SJSA1 (cell line): ENCODE results near the gene SYPL2. TPM values are rescaled to one million over a fixed set of nuclear protein-coding genes. Genes with fewer than 3 reads are reported as not detected.

ENCODE experiments used
- DNase-seq, 2 experiments: peaks; one replicate each; pipeline ENCODE4 v3.0.0-alpha.2; 2015 to 2020; ENCODE audit warnings: low spot score in 2 of 2, low read depth in 1 of 2
- H3K27ac ChIP-seq: fragments of 250-450 bp; sonication (Bioruptor Pico); 2 replicates; pipeline ENCODE4 v1.5.1; 2020; ENCODE audit warnings: mild to moderate bottlenecking, moderate library complexity
- H3K27me3 ChIP-seq: fragments of 250-450 bp; sonication (Bioruptor Pico); replicated peaks from 2 replicates; pipeline ENCODE4 v1.5.1; 2020; ENCODE audit warnings: mild to moderate bottlenecking, moderate library complexity
- H3K36me3 ChIP-seq: fragments of 250-450 bp; sonication (Bioruptor Pico); 2 replicates; pipeline ENCODE4 v1.5.1; 2020; ENCODE audit warnings: mild to moderate bottlenecking
- H3K4me1 ChIP-seq: fragments of 250-450 bp; sonication (Bioruptor Pico); replicated peaks from 2 replicates; pipeline ENCODE4 v1.6.1; 2021; ENCODE audit warnings: mild to moderate bottlenecking
- H3K4me3 ChIP-seq: fragments of 250-450 bp; sonication (Bioruptor Pico); 2 replicates; pipeline ENCODE4 v1.5.1; 2020; ENCODE audit warnings: mild to moderate bottlenecking
- H3K9me3 ChIP-seq: fragments of 250-450 bp; sonication (Bioruptor Pico); replicated peaks from 2 replicates; pipeline ENCODE4 v1.5.1; 2020; ENCODE audit warnings: mild to moderate bottlenecking
- total RNA-seq: library from RNA; depleted of rRNA; stranded (reverse); fragments of >200 nt; shearing (Covaris generic); gene quantifications from 2 replicates; pipeline ENCODE4 v1.2.3, GENCODE V29; 2014

Gene SYPL2
- total RNA-seq, 1 experiment from 2014 or later: 0.11 TPM

DNA sequence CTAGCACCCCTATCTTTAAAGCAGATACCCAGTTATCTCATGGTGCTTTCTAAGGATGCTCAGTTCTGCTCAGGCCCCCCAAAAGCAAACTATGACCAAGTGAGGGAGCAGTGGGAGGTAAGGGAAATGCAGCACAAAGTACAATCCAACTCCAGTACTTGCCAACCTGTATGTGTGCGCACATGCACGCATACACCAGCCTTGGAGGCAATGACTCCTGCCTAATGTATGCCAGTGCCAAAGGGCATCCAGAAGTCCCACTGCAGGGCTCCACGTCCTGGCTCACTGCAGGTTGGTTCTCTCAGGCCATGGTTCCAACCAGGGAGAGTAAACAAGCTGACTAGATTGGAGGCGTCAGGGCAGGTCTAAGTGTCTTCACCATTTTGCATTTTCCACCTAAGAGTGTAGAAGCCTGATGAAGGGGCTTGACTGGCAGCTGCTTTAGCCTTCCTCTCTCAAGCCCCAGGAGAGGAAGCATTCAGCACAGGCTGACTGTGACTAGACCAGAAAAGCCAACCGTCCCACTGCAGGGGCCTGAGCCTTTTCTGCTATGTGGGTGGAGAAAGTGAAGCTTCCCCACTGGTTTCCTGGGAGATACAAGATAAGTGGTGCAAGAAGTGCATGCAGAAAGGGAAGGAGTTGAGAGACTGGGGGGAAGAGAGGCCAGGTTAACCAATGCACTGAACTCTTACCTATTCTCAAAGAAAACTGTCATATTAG lies 35.5 kb downstream of the SYPL2 start:
- no peaks in the 10 kb centered on the region for H3K27me3 ChIP-seq
- H3K36me3 ChIP-seq: peaks cover 17% of the 10 kb centered on the region
- no peak overlapping the region for H3K4me3 ChIP-seq
- peaks cover 3% of the 10 kb centered on the region; the same call in 1 of the 2 replicates for H3K4me1 ChIP-seq
- no peak overlapping the region for H3K27ac ChIP-seq
- no peaks in the 10 kb centered on the region for H3K9me3 ChIP-seq
- DNase-seq: no peak

DNA sequence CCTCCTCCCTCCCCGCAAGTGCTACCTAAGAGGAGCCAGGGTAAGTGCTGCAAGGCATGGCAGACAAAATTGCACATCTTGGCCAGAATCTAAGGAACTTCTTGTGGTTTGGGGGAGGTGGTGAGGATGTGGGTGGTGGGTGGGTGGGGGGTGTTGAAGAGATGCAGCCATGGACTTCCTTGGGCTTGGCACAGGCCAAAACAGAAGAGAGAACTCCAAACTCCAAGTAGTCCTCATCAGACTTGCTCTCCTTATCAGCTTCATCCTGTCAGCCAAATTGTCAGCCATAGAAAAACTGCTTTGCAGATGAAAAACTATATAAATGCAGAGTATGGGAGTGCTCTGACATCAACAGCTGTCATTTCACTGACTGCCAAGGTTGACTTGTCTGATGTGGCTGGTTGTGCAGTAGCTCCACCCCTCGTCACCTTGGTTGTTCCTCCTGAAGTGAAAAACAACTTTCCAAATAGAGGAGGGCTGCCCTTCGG lies 36.1 kb downstream of the SYPL2 start:
- no peak overlapping the region for H3K27ac ChIP-seq

DNA sequence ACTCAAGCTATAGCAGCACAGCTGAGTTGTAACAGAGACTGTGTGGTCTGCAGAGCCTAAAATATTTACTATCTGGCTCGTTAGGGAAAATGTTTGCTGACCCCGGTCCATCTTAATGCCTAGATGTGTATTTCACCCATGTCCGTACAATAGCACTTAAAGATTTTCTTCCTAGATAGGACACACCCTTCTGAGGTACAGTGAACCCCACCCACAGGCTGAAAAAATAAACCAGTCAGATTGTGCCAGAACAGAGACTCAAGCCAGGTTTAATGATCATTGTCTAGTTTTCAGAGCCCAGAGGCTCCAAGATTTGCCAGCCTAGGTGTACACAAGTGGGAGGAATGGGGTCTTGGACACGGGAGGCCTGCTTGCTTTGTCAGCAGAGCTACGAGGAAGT lies 37.6 kb downstream of the SYPL2 start:
- Histone ChIP-seq H3K27me3 (peaks cover 1% of the 10 kb centered on the region; the same call in 1 of the 2 replicates), H3K36me3 (peaks cover 9% of the 10 kb centered on the region), H3K9me3 (no peaks in the 10 kb centered on the region), H3K4me3 (no peak overlapping the region), H3K4me1 (peaks cover 3% of the 10 kb centered on the region; the same call in 1 of the 2 replicates), H3K27ac (no peak overlapping the region)
- no peak for DNase-seq

More for the DNA sequence above, 36.1 kb downstream of the SYPL2 start:
- H3K9me3 ChIP-seq: no peaks in the 10 kb centered on the region
- no peak overlapping the region for H3K4me3 ChIP-seq
- peaks cover 3% of the 10 kb centered on the region; the same call in 1 of the 2 replicates for H3K4me1 ChIP-seq
- no peaks in the 10 kb centered on the region for H3K27me3 ChIP-seq
- no peak for DNase-seq
- peaks cover 17% of the 10 kb centered on the region for H3K36me3 ChIP-seq

DNA sequence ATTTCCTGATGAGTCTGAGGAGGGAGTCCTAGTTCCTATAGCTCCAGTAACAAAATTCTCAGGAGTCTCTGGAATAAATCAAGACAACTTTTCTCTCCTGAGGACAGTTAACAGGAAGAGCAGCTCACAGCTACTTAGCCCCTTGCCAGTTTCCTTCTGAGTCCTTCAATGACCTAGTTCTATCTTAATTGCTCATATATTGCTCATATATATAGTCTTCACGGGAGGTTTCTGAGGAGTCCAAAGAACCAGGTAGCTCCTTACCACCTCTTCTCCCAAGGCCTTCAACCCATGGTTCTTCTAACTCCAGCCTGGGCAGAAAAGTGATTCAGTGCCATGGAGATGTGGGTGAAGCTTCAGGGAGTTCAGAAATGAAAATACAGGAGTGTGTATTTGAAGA lies 38.6 kb downstream of the SYPL2 start:
- Histone ChIP-seq H3K9me3 (no peaks in the 10 kb centered on the region), H3K27me3 (peaks cover 9% of the 10 kb centered on the region), H3K36me3 (0 out of 2 replicates have a peak, but pooled peaks cover under 1% of the 10 kb centered on the region), H3K4me1 (peaks cover 8% of the 10 kb centered on the region), H3K4me3 (no peak overlapping the region), H3K27ac (no peak overlapping the region)
- DNase-seq: no peak

DNA sequence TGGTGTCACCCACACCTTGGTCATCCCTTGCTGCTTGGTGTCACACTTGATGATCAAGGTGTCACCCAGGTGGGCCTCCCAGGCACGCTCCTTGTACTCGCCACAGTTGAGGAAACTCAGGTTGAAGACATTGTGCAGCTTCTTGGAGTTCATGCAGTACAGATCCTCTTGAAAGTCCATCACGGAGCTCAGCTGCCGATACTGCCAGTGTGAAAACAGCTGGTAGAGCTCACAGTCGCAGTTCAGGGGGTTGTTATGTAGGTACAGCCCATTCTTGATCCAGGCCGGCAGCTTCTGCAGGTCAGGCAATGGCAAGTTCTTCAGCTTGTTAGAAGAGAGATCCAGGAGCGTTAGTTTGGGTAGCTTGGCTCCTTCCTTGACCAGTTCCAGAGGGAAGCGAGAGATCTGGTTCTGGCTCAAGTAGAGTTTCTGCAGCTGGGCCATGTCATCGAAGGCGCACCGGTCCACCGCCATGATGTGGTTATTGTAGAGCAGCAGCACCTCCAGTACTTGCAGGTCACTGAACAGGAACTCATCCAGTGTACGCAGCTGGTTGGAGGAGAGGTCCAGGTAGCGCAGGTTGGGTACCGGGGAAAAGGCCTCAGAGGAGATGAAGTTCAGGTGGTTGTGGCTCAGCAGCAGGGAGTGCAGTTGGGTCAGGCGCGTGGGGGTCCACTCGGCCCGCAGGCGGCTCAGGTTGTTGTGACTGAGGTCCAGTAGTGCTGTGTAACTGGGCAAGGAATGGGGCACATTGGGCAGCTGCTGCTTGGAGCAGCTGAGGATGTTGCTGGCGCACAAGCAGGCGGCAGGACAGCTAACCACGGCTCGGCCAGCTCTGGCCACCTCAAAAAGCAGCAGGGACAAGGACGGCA lies 41.9 kb downstream of the SYPL2 start:
- DNase-seq: no peak
- H3K27me3 ChIP-seq: peaks cover 26% of the 10 kb centered on the region
- peaks cover 10% of the 10 kb centered on the region for H3K4me1 ChIP-seq
- H3K9me3 ChIP-seq: no peaks in the 10 kb centered on the region; the same call in 1 of the 2 replicates
- no peak overlapping the region for H3K27ac ChIP-seq
- H3K36me3 ChIP-seq: no peaks in the 10 kb centered on the region
- H3K4me3 ChIP-seq: no peak overlapping the region

DNA sequence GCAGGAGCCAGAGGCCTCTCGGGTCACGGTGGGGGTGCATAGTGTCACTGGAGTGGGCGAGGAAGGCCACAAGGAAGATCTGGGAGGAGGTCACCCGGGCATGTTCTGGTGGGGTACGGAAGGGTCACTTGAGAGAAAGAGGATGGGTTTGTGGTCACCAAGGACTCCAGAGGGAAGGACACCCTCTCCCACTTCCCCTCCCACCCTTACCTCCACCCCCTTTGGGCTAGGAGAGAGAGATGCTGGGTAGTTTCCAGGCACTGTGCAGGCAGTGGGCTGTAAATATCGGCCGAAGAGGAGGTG lies 42.5 kb downstream of the SYPL2 start:
- H3K4me3 ChIP-seq: no peak overlapping the region
- DNase-seq: no peak

DNA sequence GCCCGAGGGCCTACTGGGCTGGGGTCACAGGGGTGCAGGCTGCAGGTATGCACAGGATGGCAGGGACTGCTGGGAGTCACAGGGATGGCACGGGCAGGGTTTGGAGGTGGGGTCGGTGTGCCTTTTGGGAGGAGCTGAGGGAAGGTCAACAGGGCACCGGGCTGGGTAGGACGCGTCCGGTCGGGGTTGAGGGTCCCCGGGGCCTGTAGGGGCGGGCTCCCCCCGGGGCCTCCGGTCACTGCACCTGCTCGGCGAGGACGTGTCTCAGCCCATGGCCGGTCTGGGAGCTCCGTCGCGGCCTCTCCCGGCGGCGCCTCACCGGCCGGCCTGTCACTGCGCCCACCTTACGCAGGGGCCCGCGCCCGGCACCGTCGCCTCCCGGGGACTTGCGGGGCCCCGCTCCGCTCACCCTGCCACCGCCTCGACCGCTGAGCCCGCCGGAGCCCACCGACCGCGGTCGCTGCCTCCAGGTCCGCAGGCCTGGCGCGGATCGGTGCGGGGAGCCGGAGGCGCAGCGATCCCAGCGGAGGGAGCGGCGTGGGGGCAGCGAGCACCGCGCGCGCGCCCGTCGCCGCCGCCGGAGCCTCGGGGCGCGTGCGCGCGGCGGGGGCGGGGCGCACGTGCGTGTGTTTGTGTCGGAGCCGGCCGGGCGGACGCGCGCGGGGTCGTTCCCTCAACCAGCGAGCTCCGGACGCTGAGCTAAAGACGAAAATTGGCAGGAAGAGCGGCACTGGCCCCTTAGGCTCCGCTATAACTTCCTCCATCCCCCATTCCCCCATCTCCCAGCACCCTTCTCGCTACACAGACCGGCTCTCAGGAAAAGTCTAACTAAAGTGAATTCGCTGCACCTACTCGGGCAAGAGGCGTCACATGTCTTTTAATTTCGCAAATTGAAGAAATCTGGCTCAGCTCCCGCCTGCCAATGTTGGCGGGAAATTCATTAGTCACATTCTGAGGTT lies 43.1 kb downstream of the SYPL2 start, which contains the start of gene AMIGO1:
AMIGO1 (minus strand) TSS at position 552 of the 959 bp plus-strand sequence. CDS start 815 bp downstream, outside the sequence.
- no peaks in the 10 kb centered on the region; the same call in 1 of the 2 replicates for H3K9me3 ChIP-seq
- H3K36me3 ChIP-seq: no peaks in the 10 kb centered on the region
- peaks cover 10% of the 10 kb centered on the region for H3K4me1 ChIP-seq
- no peak within 1 kb of the TSS for H3K27ac ChIP-seq
- peak within 1 kb of the TSS; percentile 64 for H3K4me3 ChIP-seq
- peaks cover 26% of the 10 kb centered on the region for H3K27me3 ChIP-seq
- peak in 1 of 2 experiments; percentile 28 for DNase-seq

More for the DNA sequence above, 42.5 kb downstream of the SYPL2 start:
- peaks cover 26% of the 10 kb centered on the region for H3K27me3 ChIP-seq
- H3K4me1 ChIP-seq: peaks cover 10% of the 10 kb centered on the region
- no peak overlapping the region for H3K27ac ChIP-seq
- H3K9me3 ChIP-seq: no peaks in the 10 kb centered on the region; the same call in 1 of the 2 replicates
- no peaks in the 10 kb centered on the region for H3K36me3 ChIP-seq

DNA sequence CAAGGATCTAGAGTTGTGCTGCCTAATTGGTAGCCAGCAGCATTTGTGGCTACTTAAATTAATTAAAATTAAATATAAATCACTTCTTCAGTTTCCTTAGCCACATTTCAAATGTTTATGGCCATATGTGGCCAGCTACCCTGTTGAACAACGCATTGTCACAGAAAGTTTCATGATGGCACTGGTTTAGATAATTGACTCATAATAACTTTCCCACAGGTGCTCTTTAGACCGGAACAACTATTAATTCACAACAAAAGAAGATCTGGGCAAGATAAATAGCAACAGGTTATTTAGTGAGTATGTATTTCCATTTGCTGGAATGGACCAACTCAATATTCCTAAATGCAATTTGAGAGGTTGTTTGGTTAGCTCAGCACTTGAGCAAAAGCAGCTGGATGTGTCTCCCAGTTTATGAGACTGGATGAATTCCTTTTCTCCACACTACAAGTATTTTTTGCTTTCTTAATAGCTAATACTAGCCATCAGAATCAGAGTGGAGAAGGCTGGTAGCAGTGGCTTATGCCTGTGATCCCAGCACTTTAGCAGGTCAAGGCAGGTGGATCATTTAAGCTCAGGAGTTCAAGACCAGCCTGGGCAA lies 46.9 kb downstream of the SYPL2 start:
- Histone ChIP-seq H3K4me1 (peaks cover 10% of the 10 kb centered on the region), H3K27ac (no peak overlapping the region), H3K4me3 (no peak overlapping the region), H3K27me3 (peaks cover 26% of the 10 kb centered on the region), H3K36me3 (no peaks in the 10 kb centered on the region), H3K9me3 (no peaks in the 10 kb centered on the region; the same call in 1 of the 2 replicates)
- no peak for DNase-seq

DNA sequence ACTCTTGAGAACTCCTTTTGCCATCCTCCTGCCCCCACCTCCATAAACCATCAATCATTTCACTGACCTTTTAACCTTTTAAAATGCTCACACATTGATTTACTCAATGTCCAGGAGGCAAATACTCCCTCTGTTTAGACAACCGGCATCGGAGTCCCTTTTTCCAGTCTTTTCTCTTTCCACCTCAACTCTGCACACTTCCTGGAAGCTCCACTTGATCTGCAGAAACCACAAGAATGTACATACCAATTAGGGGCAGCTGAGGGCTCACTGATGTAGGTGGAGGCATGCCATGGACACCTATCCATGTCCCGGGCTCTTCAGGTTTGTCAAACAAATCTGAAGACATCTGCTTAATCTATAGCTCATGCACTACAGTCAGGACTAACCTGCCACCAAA lies 48.5 kb downstream of the SYPL2 start:
- H3K9me3 ChIP-seq: no peaks in the 10 kb centered on the region; the same call in 1 of the 2 replicates
- no peak overlapping the region for H3K4me3 ChIP-seq
- no peak for DNase-seq
- peaks cover 3% of the 10 kb centered on the region for H3K4me1 ChIP-seq
- H3K27me3 ChIP-seq: peaks cover 18% of the 10 kb centered on the region
- no peaks in the 10 kb centered on the region for H3K36me3 ChIP-seq
- H3K27ac ChIP-seq: no peak overlapping the region

DNA sequence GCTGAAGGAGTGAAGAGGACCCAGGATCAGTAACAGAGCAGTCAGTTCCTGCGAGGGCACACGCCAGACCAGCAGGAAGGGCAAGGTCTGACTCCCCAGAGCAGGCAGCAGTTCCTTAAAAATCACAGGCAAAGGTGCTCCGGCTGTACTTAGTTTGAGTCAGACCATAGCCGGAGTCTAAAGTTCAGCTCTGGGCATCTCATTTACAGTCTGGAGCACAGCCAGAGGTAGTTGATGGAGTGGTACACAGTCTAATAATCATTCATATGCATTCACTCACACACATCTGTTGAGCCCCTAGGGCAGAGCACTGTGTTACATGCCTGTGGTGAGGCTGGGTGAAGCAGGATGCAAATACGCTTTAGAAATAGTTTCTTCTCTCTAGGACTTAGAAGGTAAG lies 50.5 kb downstream of the SYPL2 start:
- Histone ChIP-seq H3K4me1 (no peaks in the 10 kb centered on the region; the same call in 1 of the 2 replicates), H3K9me3 (no peaks in the 10 kb centered on the region), H3K27me3 (peaks cover 2% of the 10 kb centered on the region; the same call in 1 of the 2 replicates), H3K36me3 (no peaks in the 10 kb centered on the region), H3K4me3 (no peak overlapping the region), H3K27ac (no peak overlapping the region)
- no peak for DNase-seq

DNA sequence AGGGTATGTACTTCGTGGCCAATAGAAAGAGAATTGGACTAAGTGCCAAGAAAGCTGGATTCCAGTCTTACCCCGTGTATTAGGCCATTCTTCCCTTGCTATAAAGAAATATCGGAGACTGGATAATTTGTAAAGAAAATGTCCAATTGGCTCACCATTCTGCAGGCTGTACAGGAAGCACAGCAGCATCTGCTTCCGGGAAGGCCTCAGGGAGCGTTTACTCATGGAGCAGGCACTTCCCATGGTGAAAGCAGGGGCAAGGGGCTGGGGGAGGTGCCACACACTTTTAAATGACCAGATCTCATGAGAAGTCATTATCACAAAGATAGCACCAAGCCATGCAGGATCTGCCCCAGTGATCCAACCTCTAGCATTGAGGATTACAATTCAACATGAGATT lies 51.0 kb downstream of the SYPL2 start:
- H3K9me3 ChIP-seq: no peaks in the 10 kb centered on the region
- H3K4me1 ChIP-seq: no peaks in the 10 kb centered on the region; the same call in 1 of the 2 replicates
- no peaks in the 10 kb centered on the region for H3K36me3 ChIP-seq
- no peak overlapping the region for H3K4me3 ChIP-seq
- H3K27ac ChIP-seq: no peak overlapping the region
- DNase-seq: no peak
- H3K27me3 ChIP-seq: peaks cover 2% of the 10 kb centered on the region; the same call in 1 of the 2 replicates

DNA sequence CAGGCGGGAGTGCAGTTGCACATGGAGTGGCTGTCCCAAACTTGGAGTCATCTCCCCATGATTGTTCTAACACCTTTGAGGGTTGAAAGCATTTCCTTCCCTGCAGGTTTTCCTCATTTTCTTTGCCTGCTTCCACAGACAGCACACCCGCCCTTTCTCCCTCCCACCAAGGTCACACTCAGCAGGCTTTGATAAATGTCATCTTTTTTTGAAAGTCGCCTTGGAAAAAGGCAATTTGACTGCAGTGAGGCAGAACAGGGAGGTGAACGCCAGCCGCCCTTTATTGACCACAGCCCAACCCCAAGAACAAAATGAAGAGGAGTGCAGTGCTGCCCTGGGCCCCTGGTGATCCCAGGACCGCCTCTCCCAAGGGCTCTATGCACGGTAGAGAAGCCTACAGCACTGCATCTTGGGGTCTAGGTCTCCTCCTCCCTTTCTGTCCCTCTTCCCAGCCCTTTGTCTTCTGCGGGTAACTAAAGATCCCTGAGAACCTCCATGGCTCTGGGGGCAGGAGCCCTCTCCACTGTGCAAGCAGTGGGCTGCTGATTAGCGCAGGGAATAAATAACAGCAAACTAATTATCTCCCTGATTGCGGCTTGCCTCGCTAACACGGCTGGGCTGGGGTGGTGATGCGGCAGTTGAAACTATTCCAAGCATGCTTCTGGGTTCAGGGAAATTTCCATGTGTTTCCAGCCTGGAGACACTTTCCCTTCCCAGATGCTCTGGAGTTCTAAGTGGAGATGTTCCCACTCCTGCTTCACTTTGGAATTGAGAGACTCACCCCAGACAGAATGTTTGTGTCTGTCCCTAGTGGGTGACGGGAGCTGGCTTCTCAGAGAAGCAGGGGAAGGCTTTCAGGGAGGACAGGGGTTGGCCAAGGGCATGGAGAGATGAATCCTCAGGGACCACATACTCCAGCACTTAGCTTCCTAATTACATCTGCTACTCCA lies 54.9 kb downstream of the SYPL2 start:
- Histone ChIP-seq H3K9me3 (no peaks in the 10 kb centered on the region), H3K4me3 (no peak overlapping the region), H3K27ac (no peak overlapping the region), H3K36me3 (no peaks in the 10 kb centered on the region), H3K4me1 (no peaks in the 10 kb centered on the region), H3K27me3 (no peaks in the 10 kb centered on the region)
- no peak for DNase-seq
